HG03097 (cell line): ENCODE data around the gene GNAO1.

Source experiments
- ATAC-seq: cut with Tn5 transposase; IDR thresholded peaks from one replicate; pipeline ENCODE4 v1.9.1; 2021; ENCODE audit not compliant: unreplicated experiment, low FRiP score

GNAO1 gene

GRCh38 chr16:56306690-56307533 lies 115.6 kb downstream of the GNAO1 start:
- ATAC-seq: no peak

- no peak for ATAC-seq
Observed at GRCh38 chr16:56307534-56307873, 116.2 kb downstream of the GNAO1 start.

- ATAC-seq: no peak
Observed at GRCh38 chr16:56309008-56309407, 117.7 kb downstream of the GNAO1 start.

- ATAC-seq: no peak
Observed at GRCh38 chr16:56310690-56311089, 119.4 kb downstream of the GNAO1 start.

GRCh38 chr16:56311208-56312027 lies 120.1 kb downstream of the GNAO1 start:
- no peak for ATAC-seq

GRCh38 chr16:56312028-56312300 lies 120.7 kb downstream of the GNAO1 start:
- no peak for ATAC-seq

GRCh38 chr16:56312556-56312955 lies 121.3 kb downstream of the GNAO1 start:
- no peak for ATAC-seq

- ATAC-seq: no peak
Observed at GRCh38 chr16:56314244-56314850, 123.1 kb downstream of the GNAO1 start.

- no peak for ATAC-seq
Observed at GRCh38 chr16:56315955-56316354, 124.7 kb downstream of the GNAO1 start.

GRCh38 chr16:56316545-56316944 lies 125.3 kb downstream of the GNAO1 start:
- no peak for ATAC-seq

GRCh38 chr16:56317998-56318826 lies 126.9 kb downstream of the GNAO1 start:
- peak; percentile 87 for ATAC-seq

GRCh38 chr16:56318827-56319140 lies 127.5 kb downstream of the GNAO1 start:
- no peak for ATAC-seq

- ATAC-seq: no peak
Observed at GRCh38 chr16:56319376-56319775, 128.1 kb downstream of the GNAO1 start.

GRCh38 chr16:56320056-56320455 lies 128.8 kb downstream of the GNAO1 start:
- no peak for ATAC-seq

GRCh38 chr16:56320811-56321558 lies 129.7 kb downstream of the GNAO1 start:
- ATAC-seq: no peak

- ATAC-seq: no peak
Observed at GRCh38 chr16:56321571-56321970, 130.3 kb downstream of the GNAO1 start.

GRCh38 chr16:56324406-56324805 lies 133.1 kb downstream of the GNAO1 start:
- ATAC-seq: no peak

GRCh38 chr16:56325956-56326355 lies 134.7 kb downstream of the GNAO1 start:
- ATAC-seq: no peak

- ATAC-seq: no peak
Observed at GRCh38 chr16:56327071-56327928, 136.0 kb downstream of the GNAO1 start.
